Measurements from ENCODE around the gene SPSB4.

- TF ChIP-seq CTCF (IDR thresholded peaks at IDR 0.05) (no peak), POLR2A (IDR thresholded peaks at IDR 0.05) (no peak)
These were observed 16.2 kb downstream of the SPSB4 start for GRCh38 chr3:141067206-141067974.
